AG09309 (cell line): ENCODE measurements around the gene CDH4.

Experiments used
- DNase-seq: peaks from one replicate; pipeline ENCODE4 v3.0.0-alpha.2; 2010; ENCODE audit warnings: low read depth
- H3K4me3 ChIP-seq: 2 replicates; pipeline ENCODE4 v1.5.1; 2011; ENCODE audit warnings: mild to moderate bottlenecking, low read depth, low read length, moderate library complexity; ENCODE audit not compliant: control insufficient read depth
- TF ChIP-seq, protein P1 (sequence below): IDR thresholded peaks from 2 replicates; pipeline ENCODE4 v1.5.1; 2011; ENCODE audit warnings: mild to moderate bottlenecking, low read depth, low read length, inconsistent platforms; ENCODE audit not compliant: insufficient read depth, control insufficient read depth; ENCODE audit errors: missing control alignments

Gene CDH4

DNA sequence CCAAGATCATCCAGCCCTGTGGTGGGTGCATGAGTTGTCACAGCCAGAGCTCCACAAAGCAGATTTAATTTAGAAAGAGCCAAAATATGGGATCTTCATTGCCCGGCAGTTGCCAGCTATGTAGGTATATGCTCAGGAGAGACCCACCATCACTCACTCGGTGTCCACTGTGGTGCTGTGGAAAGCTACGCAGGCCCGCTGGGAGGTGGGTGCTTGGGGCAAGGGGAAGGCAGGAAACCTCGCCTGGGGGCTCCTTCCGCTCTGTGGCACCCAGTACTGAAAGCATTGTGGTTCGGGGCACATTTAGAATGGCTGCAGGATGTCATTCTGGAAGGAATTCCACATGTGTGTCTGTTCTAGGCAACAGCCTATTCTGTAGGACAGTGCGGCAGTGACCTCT lies 553.7 kb downstream of the CDH4 start:
- DNase-seq = no peak
- H3K4me3 ChIP-seq = no peak overlapping the region
- TF ChIP-seq, protein P1, sequence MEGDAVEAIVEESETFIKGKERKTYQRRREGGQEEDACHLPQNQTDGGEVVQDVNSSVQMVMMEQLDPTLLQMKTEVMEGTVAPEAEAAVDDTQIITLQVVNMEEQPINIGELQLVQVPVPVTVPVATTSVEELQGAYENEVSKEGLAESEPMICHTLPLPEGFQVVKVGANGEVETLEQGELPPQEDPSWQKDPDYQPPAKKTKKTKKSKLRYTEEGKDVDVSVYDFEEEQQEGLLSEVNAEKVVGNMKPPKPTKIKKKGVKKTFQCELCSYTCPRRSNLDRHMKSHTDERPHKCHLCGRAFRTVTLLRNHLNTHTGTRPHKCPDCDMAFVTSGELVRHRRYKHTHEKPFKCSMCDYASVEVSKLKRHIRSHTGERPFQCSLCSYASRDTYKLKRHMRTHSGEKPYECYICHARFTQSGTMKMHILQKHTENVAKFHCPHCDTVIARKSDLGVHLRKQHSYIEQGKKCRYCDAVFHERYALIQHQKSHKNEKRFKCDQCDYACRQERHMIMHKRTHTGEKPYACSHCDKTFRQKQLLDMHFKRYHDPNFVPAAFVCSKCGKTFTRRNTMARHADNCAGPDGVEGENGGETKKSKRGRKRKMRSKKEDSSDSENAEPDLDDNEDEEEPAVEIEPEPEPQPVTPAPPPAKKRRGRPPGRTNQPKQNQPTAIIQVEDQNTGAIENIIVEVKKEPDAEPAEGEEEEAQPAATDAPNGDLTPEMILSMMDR = no peak

DNA sequence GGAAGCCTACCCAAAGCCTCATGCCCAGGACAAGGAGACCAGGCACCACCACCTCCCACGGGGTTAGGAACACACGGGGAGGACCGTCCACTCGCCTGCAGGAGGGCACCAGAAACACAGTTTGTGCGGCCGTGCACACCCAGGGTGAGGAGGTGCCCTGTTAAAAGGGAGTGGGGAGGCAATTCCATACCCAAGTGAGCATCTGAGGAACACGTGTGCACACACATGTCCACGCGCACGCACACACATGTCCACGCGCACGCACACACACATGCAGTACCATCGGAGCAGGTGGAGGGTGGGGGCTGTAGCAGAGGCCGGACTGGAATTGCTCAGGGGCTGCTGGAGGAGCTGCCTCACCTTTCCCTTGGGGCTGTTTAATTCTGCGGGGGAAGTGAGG lies 554.3 kb downstream of the CDH4 start:
- no peak overlapping the region for H3K4me3 ChIP-seq
- TF ChIP-seq, protein P1 = no peak
- DNase-seq = no peak

DNA sequence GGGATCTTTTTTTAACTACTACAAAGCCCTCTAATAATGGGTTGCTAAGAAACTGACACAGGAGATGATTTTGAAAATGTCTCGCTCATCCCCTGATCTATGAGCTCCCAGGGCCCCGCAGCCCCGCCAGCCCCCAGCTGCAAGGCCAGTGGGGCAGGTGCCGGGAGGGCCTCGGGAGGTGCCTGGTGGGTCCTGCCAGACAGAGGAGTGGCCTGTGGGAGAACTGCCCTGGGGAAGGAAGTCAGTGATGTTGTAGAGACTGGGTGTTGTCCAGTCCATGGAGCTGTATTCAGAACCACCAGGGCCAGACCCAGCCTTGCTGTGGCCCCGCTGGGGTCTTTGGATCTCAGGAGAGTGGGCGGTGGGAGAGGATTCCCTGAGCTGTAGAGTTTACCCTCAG lies 554.9 kb downstream of the CDH4 start:
- TF ChIP-seq, protein P1 = no peak
- no peak overlapping the region for H3K4me3 ChIP-seq
- no peak for DNase-seq

DNA sequence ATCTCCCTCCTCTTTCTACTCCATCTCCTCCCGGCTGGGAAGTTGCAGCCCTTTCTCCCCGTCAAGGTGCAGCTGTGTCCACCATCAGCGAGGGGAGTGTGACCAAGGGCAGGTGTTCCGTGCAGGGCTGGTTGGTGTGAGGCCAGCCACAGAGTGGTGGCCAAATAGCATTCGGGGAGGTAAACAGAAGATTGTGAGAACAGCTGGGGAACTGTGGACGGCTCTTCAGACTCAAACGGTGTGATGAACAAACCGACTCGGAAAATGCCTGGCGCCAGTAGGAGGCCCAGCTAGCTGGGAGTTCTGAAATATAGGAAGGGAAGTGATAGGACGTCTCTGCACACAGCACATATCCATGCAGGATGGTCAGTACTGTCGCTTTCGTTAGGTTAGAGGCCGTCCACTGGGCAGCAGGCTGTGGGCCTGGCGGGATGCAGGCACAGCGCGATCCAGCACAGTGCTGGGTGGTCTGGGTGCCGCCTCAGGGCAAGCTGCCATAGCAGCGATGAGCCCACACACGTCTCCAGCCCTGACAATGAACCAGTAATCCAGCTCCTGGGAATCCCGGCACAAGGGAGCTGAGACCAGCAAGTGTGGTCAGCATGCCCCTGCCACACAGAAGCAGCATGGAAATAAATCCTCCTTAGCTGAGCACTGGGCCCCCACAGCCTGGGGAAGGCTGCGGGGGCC lies 555.6 kb downstream of the CDH4 start:
- no peak overlapping the region for H3K4me3 ChIP-seq
- TF ChIP-seq, protein P1 = no peak
- no peak for DNase-seq

DNA sequence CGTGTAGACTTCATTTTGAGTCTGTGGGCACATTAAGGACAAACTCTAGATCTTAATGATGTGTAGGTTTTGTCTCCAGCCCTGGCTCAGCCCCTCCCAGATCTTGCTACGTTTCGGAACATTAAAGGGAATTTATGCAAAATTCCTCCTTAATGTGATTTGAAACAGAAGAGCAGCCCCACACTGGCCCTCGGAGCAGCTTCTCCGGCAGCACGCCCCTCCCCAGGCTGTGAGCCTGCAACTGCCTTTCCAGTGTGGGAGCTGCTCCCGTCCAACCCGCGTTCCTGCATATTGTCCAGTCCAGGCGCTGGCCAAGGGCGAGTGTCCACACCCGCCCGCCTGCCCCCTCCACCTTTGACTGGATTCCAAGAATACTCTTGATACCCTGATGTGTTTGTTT lies 556.4 kb downstream of the CDH4 start:
- TF ChIP-seq, protein P1 = no peak
- no peak for DNase-seq
- H3K4me3 ChIP-seq = no peak overlapping the region

DNA sequence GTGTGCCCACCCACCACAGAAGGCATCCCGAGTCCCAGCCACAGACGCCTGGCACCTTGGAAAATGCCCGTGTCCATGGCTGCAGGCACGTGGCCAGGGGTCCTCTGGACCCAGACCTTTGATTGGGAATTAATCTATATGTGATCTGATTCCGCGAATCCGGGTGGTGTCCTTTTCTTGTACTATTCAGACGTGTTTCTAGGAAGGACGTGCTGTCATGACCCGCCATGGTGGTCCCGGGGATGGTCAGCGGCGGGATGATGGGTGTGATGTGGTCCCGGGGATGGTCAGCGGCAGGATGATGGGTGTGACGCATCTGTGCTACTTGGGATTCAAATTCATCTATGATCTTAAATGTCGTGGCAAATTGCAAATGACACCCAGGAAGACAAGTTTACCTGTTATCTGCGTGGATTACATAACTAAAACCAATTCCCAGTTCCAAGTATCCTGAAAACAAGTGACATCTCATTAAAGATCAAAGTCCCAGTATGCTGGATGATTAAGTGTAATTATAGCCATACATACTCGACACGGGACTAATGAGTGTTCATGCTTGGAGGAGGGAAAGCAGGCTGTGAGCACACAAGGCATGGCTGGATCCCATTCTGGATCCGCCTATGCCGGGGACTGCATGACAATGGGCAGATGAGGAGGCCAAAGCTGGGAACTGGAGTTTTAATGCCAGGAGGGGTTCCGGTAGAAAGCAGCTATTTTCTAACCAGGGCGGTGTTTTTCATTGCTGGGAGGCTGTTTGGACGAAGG lies 557.1 kb downstream of the CDH4 start:
- no peak overlapping the region for H3K4me3 ChIP-seq
- no peak for DNase-seq
- TF ChIP-seq, protein P1 = no peak
